ENCODE data around the gene STARD3NL.
"Not testable (repeated sequence)": the region's sequence is repeated elsewhere in the genome, so short reads cannot be mapped to it uniquely, and the experiment has no call there.

Gene STARD3NL

DNA sequence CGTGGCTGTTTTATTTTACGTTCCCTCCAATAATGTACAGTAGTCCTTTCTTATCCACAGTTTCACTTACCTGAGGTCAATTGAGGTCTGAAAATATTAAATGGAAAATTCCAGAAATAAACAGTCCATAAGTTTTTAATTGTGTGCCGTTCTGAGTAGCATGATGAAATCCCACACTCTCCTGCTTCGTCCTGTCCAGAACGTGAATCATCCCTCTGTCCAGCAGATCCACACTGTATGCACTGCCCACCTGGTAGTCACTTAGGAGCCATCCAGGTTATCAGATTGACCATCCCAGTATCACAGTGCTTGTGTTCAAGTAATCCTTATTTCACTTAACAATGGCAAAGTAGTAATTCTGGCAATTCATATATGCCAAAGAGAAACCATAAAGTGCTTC lies 46.3 kb downstream of the STARD3NL start:
- no peak for DNase-seq

DNA sequence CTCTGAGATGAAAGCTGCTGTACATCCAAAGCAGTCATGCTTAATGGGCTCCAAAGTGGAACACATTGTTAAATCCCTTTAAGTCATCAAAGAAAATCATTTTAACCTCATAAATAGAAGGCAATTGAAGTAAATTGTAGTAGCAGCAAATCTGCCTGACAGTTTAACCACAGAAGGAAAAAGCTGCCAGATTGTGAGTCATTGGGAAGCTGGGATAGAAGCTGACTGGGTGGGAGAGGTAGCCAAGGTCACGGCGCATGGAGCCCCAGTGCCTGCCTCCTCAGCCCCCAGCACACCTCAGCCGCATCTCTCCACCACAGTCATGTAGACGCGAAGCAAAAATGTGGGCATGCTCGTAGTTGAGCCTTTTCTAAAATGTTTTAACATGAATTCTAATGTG lies 51.3 kb downstream of the STARD3NL start:
- no peak for DNase-seq

DNA sequence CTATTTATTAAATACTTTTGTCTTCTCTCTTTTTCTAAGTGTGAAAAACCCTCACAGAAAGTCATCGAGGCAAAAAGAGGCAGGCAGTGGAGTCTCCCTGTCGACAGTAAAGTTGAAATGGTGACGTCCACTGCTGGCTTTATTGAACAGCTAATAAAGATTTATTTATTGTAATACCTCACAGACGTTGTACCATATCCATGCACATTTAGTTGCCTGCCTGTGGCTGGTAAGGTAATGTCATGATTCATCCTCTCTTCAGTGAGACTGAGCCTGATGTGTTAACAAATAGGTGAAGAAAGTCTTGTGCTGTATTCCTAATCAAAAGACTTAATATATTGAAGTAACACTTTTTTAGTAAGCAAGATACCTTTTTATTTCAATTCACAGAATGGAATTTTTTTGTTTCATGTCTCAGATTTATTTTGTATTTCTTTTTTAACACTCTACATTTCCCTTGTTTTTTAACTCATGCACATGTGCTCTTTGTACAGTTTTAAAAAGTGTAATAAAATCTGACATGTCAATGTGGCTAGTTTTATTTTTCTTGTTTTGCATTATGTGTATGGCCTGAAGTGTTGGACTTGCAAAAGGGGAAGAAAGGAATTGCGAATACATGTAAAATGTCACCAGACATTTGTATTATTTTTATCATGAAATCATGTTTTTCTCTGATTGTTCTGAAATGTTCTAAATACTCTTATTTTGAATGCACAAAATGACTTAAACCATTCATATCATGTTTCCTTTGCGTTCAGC lies 52.0 kb downstream of the STARD3NL start:
- no peak for DNase-seq

DNA sequence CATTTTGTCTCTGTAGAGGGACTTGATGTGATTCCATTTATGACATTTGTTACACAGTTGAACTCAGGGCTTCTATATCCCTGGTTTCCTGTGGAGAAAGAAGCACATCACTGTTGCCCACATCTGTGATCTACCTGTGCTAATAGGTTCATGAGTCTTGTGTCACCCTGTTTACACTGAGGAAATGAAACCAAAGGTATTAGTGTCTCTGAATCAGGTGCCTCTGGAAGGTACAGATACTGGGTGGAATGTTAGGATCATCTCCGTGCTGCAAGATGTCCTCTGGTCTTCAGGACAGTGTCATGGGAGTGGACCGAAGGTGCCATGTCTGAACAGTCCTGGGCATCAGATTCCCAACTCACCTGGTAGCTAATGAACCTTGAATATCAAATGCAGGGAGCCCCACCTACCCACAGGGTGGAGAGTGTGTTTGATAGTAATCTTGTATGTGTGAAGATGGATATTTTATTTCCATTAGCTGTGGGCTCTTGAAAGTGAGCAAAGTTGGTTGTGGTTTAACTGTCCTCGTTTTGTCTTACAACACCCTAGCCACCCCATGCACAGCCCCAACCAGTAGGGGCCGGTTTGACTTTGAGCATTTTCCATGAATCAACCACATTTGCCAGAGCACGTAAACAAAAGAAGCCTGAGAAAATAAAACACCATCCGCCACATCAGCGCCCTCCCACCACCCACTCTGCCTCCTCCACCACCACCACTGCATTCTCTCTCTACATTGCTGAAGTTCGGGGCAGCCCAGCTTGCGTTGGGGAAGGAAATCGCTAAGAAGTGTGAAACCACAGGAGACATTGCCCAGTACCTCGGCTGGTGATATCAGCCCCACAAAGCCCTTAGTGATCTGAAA lies 54.7 kb downstream of the STARD3NL start:
- peak; percentile 42 to 46 for DNase-seq

DNA sequence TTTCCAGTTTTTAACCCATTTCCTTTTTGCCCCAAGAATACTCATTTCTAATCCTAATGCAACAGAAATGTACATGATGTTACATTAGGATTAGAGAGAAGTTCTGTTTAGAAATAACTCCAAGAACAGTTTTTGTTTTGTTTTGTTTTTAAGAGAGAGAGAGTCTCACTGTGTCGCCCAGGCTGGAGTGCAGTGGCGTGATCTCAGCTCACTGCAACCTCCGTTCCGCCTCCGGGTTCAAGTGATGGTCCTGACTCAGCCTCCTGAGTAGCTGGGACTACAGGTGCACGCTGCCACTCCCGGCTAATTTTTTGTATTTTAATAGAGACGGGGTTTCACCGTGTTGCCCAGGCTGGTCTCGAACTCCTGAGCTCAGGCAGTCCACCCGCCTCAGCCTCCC lies 56.7 kb downstream of the STARD3NL start:
- not testable (repeated sequence) for DNase-seq

DNA sequence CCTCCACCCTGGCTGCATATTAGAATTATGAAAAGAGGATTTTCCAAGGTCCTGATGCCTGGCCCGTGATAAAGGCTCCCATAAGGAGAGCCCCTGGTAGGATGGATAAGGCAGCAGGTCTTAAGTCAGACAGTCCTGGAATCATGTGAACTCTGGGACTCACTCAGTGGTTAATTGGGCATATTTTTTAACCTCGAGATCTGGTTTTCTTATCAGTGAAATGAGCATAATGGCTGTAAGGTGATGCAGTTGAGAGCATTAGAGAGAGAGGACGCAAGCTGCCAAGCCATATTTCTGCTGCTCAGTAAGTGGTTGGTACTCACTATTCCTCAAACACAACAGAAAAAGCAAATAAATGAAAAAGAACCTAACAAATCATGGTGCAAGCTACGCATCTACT lies 57.6 kb downstream of the STARD3NL start:
- DNase-seq: no peak

DNA sequence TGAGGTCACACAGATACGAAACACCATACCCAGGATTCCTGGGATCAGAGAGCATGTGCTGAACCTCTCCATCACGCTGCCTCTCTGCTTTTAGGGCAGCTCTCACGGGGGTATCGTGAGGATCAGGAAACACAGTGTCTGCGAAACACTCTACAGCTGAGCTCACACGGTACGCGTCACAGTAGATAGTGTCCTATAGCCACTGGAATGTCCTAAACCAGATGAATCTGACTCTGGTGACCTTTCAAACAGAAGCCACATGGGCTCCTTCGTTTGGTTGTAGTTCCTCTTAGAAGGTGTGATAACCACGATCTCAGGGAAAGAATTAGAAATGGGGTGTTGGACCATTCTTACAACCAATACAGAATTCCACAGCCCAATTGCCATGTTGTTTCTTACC lies 61.1 kb downstream of the STARD3NL start:
- not testable (repeated sequence) for DNase-seq

DNA sequence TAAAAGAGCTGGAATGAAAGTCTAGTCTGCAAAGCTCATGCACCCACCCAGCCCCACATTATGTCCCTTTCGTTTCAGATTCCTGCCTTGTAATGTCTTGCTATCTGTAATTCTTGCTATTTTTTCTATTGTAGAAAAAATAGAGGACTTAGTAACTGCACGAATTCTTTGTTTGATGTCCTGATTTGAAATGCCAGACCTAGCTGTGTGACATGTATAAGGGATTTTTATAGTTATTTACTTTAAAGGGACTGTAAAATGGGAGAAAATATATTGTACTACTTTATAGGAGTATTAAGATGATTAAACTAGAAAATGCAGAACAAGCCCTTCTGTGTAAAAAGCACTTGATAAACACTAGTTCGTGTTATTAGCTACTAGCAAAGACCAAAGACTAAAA lies 63.0 kb downstream of the STARD3NL start:
- DNase-seq: no peak

DNA sequence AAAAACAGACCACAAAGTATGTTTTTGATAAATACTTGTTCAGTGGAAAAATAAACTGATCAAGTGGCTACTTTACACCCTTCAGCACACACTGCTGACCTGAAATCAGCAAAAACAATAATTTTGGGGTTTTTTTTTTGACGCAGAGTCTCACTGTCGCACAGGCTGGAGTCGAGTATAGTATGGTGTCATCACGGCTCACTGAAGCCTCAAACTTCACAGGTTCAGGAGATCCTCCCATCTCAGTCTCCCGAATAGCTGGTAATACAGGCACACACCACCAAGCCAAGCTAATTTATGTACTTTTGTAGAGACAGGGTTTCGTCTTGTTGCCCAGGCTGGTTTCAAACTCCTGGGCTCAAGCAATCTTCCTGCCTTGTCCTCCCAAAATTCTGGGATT lies 64.8 kb downstream of the STARD3NL start:
- no peak for DNase-seq

DNA sequence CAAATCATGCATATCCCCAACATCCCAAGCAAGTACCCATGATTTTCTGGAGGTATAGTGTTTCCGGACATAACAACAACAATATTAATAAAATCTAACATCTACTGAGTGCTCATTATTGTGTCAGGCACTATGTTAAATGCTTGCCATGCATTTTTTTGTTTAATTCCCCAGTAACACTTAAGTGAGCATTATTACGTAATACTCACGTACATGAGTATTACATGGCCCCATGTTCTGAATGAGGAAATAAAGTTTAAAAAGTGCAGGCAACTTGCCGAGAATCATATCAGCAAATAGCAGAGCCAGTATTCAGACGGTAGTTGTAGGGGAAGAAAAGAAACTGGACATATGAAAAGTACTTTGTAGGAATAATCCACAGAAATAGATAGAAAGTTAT lies 65.3 kb downstream of the STARD3NL start:
- not testable (repeated sequence) for DNase-seq

DNA sequence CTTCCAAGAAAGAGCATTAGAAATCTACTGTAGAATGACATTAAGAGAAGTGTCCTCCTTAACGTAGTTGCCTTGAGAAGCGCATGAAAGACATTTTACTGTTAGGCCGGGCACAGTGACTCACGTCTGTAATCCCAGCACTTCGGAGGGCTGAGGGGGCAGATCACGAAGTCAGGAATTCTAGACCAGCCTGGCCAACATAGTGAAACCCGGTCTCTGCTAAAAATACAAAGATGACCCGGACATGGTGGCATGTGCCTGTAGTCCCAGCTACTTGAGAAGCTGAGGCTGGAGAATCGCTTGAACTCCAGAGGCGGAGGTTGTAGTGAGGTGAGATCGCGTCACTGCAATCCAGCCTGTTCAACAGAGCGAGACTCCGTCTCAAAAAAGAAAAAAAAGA lies 66.5 kb downstream of the STARD3NL start:
- no peak for DNase-seq

DNA sequence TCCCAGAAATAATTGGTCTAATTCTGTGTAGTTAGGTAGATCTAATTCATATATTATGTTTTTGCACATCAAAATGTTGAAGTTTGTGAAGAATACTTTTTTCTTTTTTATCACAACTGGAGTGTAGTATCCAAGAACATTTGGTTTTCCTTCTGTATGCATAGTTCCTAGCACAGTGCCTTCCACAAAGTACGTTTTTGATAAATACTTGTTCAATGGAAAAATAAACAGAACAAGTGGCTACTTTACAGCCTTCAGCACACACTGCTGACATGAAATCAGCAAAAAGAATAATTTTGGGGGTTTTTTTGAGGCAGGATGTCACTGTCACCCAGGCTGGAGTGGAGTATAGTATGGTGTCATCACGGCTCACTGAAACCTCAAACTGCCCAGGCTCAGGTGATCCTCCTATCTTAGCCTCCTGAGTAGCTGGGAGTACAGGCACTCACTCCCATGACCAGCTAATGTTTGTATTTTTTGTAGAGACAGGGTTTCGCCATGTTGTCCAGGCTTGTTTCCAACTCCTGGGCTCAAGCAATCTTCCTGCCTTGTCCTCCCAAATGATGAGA lies 67.4 kb downstream of the STARD3NL start:
- DNase-seq: no peak

DNA sequence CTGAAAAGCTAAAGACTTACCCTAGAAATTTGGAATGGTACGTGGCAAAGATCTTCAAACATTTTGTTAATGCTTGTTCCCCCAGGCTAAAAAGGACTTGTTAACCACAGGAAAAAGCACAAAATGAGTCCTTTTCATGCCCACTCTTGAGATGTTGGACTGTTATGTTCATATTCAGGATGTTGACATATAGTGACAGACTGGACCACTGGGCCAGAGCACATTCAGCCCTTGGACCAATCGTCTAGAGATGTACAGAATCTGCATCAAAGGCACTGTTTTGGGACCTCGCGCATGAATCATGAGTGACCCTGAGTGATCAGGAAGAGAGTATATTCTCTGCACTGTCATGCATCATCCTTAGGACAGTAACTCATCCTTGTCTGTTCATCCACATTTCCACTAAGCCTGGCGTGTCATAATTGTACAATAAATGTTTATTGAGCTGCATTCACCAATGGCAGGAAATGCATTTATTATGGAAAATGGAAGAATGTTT lies 70.1 kb downstream of the STARD3NL start:
- no peak for DNase-seq

DNA sequence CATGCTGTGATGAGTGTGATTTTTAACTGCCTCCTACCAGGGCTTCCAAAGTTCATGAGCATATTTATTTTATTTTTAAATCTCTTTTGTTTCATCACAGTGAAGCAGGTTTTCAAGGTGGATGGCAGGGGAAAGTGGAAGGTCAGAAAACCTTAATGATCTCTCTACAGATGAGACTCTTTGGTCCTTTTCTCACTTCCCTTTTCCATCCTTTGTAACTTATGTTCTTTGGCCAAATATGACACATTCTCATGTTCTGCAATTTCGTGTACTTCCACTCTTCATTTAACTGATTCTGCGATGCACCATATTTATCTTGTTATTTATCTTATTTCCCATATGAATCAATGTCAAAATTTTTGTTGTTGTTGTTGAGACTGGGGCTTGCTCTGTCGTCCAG lies 71.8 kb downstream of the STARD3NL start:
- DNase-seq: not testable (repeated sequence)

DNA sequence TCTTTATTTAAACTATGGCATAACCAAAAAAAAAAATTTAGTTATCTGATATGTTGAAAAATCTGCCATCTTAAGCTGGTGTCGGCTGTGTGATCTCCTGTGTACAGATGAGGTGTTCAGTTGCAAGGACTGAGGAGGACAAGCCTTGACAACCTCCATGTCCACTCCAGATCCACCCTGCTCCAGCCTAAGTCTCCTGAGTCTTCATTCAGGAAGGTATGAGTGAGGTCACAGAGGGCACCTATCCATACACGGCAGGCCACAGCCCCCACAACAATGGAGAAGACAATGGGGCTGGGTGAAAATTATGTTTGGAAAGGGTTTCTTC lies 79.3 kb downstream of the STARD3NL start:
- no peak for DNase-seq

DNA sequence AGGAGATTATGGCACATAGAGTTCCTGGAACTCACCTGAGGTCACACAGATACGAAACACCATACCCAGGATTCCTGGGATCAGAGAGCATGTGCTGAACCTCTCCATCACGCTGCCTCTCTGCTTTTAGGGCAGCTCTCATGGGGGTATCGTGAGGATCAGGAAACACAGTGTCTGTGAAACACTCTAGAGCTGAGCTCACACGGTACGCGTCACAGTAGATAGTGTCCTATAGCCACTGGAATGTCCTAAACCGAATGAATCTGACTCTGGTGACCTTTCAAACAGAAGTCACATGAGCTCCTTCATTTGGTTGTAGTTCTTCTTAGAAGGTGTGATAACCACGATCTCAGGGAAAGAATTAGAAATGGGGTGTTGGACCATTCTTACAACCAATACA lies 81.1 kb downstream of the STARD3NL start:
- DNase-seq: not testable (repeated sequence)

DNA sequence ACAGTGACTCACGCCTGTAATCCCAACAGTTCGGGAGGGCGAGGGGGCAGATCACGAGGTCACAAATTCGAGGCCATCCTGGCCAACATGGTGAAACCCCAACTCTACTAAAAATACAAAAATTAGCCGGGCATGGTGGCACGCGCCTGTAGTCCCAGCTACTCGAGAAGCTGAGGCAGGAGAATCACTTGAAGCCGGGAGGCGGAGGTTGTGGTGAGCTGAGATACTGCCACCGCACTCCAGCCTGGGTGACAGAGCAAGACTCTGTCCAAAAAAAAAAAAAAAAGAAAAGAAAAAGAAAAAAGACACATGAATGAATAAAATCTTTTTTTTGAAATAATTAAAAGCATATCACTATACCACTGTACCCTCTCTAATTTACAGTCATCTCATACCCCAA lies 83.6 kb downstream of the STARD3NL start:
- DNase-seq: not testable (repeated sequence)

DNA sequence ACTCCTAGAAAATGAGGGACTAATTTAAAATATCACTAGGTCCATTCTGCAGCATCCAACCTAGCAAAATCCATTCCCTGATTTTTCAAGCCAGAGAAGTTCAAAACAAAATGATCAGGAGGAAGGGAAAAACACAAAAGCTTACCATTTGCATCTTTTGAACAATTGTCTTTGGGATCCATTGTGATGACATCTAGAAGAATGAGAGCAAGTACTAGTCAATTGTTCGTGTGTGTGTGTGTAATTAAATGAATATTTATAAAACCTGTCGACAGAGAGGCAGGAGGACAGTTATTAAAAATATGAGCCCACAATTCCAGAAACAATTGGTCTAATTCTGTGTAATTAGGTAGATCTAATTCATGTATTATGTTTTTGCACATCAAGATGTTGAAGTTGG lies 84.0 kb downstream of the STARD3NL start:
- DNase-seq: not testable (repeated sequence)

DNA sequence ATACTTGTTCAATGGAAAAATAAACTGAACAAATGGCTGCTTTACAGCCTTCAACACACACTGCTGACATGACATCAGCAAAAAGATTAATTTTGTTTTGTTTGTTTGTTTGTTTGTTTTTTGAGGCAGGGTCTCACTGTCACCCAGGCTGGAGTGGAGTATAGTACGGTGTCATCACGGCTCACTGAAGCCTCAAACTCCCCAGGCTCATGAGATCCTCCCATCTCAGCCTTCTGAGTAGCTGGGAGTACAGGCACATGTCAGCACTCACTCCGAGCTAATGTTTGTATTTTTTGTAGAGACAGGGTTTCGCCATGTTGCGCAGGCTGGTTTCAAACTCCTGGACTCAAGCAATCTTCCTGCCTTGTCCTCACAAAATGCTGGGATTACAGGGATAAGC lies 84.5 kb downstream of the STARD3NL start:
- DNase-seq: no peak

DNA sequence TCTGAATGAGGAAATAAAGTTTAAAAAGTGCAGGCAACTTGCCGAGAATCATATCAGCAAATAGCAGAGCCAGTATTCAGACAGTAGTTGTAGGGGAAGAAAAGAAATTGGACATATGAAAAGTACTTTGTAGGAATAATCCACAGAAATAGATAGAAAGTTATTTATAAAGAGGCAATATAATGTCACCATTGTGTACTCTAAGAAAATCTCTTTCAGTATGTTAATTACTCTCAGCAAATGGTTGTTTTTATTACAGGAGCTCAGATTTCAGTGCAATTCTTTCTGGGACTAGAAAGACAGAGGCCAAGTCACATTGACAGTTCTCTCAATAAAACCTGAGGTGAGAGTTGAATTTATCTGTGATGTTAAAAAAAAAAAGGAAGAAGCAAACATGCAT lies 85.2 kb downstream of the STARD3NL start:
- not testable (repeated sequence) for DNase-seq

DNA sequence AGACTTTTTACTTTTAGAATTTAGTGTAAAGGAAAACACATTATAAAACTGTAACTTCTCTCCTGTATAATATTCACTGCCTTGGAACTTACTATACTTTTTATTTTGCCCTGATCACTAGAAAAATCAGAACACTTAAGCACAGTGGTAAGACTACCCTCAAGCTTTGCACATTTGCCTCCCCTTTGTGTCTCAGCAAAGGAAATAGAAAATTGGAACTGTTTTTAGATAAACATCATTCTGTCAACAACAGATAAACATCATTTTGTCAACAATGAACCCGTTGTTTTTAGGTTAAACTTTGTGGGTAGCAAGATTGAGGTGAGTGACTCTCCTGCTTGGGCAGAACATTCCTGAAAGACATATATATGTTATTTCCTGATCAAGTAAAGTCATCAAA lies 86.6 kb downstream of the STARD3NL start:
- not testable (repeated sequence) for DNase-seq

DNA sequence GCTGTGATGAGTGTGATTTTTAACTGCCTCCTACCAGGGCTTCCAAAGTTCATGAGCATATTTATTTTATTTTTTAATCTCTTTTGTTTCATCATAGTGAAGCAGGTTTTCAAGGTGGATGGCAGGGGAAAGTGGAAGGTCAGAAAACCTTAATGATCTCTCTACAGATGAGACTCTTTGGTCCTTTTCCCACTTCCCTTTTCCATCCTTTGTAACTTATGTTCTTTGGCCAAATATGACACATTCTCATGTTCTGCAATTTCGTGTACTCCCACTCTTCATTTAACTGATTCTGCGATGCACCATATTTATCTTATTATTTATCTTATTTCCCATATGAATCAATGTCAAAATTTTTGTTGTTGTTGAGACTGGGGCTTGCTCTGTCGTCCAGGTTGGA lies 87.9 kb downstream of the STARD3NL start:
- not testable (repeated sequence) for DNase-seq

DNA sequence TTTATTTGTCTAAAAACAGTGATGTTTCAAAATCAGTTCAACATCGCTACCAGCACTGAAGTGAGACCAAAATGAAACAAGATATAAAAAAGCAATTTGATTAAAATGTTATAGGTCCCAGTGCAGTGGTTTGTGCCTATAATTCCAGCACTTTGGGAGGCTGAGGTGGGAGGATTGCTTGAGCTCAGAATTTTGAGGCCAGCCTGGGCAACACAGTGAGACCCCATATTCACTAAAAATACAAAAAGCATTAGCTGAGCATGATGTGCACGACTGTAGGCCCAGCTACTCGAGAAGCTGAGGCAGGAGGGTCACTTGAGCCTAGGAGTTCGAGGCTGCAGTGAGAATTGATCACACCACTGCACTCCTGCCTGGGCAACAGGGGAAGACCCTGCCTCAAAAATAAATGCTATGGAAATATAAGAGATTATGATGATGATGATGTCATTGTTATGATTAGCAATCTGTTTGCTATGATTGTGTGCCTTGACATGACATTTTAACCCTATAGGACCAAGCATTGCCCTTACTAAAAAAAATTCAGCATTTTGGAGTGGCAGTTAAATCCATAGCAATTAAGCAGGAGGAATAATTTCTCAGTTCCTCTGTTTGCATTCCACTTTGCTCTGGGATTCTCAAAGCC lies 91.8 kb downstream of the STARD3NL start:
- DNase-seq: not testable (repeated sequence)
